Mesenteric fat pad (tissue), 1 donor: Measurements from ENCODE around the gene FYCO1. TPM values are rescaled to one million over a fixed set of nuclear protein-coding genes. Genes with fewer than 3 reads are reported as not detected.
A peak's percentile ranks its signal among the peaks of the same experiment; 100 is the strongest.

Experiments
- DNase-seq: peaks from one replicate; pipeline ENCODE4 v3.0.0-alpha.2; 2020; ENCODE audit warnings: low spot score
- total RNA-seq: library from RNA; stranded (reverse); fragmentation: NEBNext Ultra II Directional; extraction: Animal tissue kit (Norgen Biotek cat#: 25700); gene quantifications from one replicate; pipeline ENCODE4 v1.2.1, GENCODE V29; 2021
- donor health status: DM: yes; HTN: yes; CAD: no.

Gene FYCO1
- total RNA-seq, 1 donor from 2014 or later, result 43.5 TPM

GRCh38 chr3:45944830-45945620, 50.6 kb downstream of the FYCO1 start:
- DNase-seq, result peak; percentile 81

GRCh38 chr3:45943207-45943846, 52.3 kb downstream of the FYCO1 start, which contains the start of gene CXCR6:
CXCR6 (plus strand) TSS chr3:45943464; CDS start chr3:45946482, 3,018 bp downstream.
- peak; percentile 8 for DNase-seq

- DNase-seq, result peak; percentile 41
These were observed 53.4 kb downstream of the FYCO1 start for GRCh38 chr3:45942051-45942825.

GRCh38 chr3:45940781-45941365, 54.8 kb downstream of the FYCO1 start:
- no peak for DNase-seq

GRCh38 chr3:45940004-45940780, 55.4 kb downstream of the FYCO1 start:
- DNase-seq, result peak; percentile 67

GRCh38 chr3:45939341-45939771, 56.3 kb downstream of the FYCO1 start:
- peak; percentile 55 for DNase-seq

GRCh38 chr3:45938864-45939263, 56.8 kb downstream of the FYCO1 start:
- peak; percentile 89 for DNase-seq

- DNase-seq, result peak; percentile 39
These were observed 57.6 kb downstream of the FYCO1 start for GRCh38 chr3:45938043-45938435.

- DNase-seq, result peak; percentile 39
These were observed 58.2 kb downstream of the FYCO1 start for GRCh38 chr3:45937206-45938042.

GRCh38 chr3:45936261-45936660, 59.4 kb downstream of the FYCO1 start:
- peak; percentile 53 for DNase-seq

- DNase-seq, result no peak
These were observed 62.0 kb downstream of the FYCO1 start for GRCh38 chr3:45933591-45933990.

- peak; percentile 37 for DNase-seq
These were observed 63.5 kb downstream of the FYCO1 start for GRCh38 chr3:45932112-45932511.

GRCh38 chr3:45931496-45931895, 64.1 kb downstream of the FYCO1 start:
- peak; percentile 16 for DNase-seq

- DNase-seq, result peak; percentile 87
These were observed 66.5 kb downstream of the FYCO1 start for GRCh38 chr3:45929042-45929679.

GRCh38 chr3:45927881-45928280, 67.7 kb downstream of the FYCO1 start:
- DNase-seq, result no peak

GRCh38 chr3:45923755-45924154, 71.9 kb downstream of the FYCO1 start:
- DNase-seq, result no peak

- DNase-seq, result peak; percentile 20
These were observed 72.6 kb downstream of the FYCO1 start for GRCh38 chr3:45922950-45923590.

- peak; percentile 65 for DNase-seq
These were observed 73.6 kb downstream of the FYCO1 start for GRCh38 chr3:45922039-45922326.
